HG02870 (cell line): ENCODE data around the gene LRP10.
"Not testable (repeated sequence)": the region's sequence is repeated elsewhere in the genome, so short reads cannot be mapped to it uniquely, and the experiment has no call there.

Experiments
- ATAC-seq: cut with Tn5 transposase; IDR thresholded peaks from one replicate; pipeline ENCODE4 v1.9.1; 2021; ENCODE audit warnings: mild to moderate bottlenecking, moderate library complexity; ENCODE audit not compliant: unreplicated experiment

LRP10 gene

GRCh38 chr14:22871224-22872032 lies at the start of gene LRP10:
Gene LRP10 (plus strand): TSS chr14:22871740. CDS start chr14:22872304, 564 bp downstream.
- peak; percentile 65 for ATAC-seq

GRCh38 chr14:22822016-22822570 lies 49.4 kb upstream of the LRP10 start:
- no peak for ATAC-seq

- peak; percentile 52 for ATAC-seq
Observed at GRCh38 chr14:22822571-22823098, 48.9 kb upstream of the LRP10 start.

GRCh38 chr14:22824711-22825359 lies 46.7 kb upstream of the LRP10 start:
- no peak for ATAC-seq

- not testable (repeated sequence) for ATAC-seq
Observed at GRCh38 chr14:22829076-22829660, 42.4 kb upstream of the LRP10 start.

GRCh38 chr14:22829661-22830442 lies 41.7 kb upstream of the LRP10 start, which contains the start of gene MRPL52:
Gene MRPL52 (plus strand): TSS chr14:22829887. CDS start chr14:22829913, 26 bp downstream.
- peak; percentile 89 for ATAC-seq

GRCh38 chr14:22830443-22831010 lies 41.0 kb upstream of the LRP10 start:
- ATAC-seq = no peak

- ATAC-seq = no peak
Observed at GRCh38 chr14:22835505-22835904, 36.0 kb upstream of the LRP10 start.

GRCh38 chr14:22836301-22837113 lies 35.0 kb upstream of the LRP10 start, which contains the start of gene MMP14:
Gene MMP14 (plus strand): TSS chr14:22836585. CDS start chr14:22836818, 233 bp downstream.
- ATAC-seq = no peak

- ATAC-seq = no peak
Observed at GRCh38 chr14:22837114-22837749, 34.3 kb upstream of the LRP10 start.

- ATAC-seq = no peak
Observed at GRCh38 chr14:22837750-22838538, 33.6 kb upstream of the LRP10 start.

- no peak for ATAC-seq
Observed at GRCh38 chr14:22838631-22839041, 32.9 kb upstream of the LRP10 start.

- ATAC-seq = no peak
Observed at GRCh38 chr14:22839159-22839779, 32.3 kb upstream of the LRP10 start.

- no peak for ATAC-seq
Observed at GRCh38 chr14:22841311-22841710, 30.2 kb upstream of the LRP10 start.

- ATAC-seq = no peak
Observed at GRCh38 chr14:22841769-22842168, 29.8 kb upstream of the LRP10 start.

GRCh38 chr14:22842211-22843122 lies 29.1 kb upstream of the LRP10 start:
- no peak for ATAC-seq
